Stimulated activated effector memory CD8-positive, alpha-beta T cell treated with anti-CD3 and anti-CD28 coated beads, Interleukin-12 subunit alpha, Interleukin-12 subunit beta, amount 100 ng/mL, for 72 hours (primary cell): ENCODE measurements around the gene EXOC6.

Experiments
- ATAC-seq: fragments of 150-1000 bp; cut with Tn5 transposase; 2 replicates; pipeline ENCODE4 v1.10.0; 2021
- DNase-seq, 2 donors: peaks; one replicate each; pipeline ENCODE4 v3.0.0; 2021 to 2022; ENCODE audit warnings: low spot score in 2 of 2
- H3K27ac Mint-ChIP-seq: one replicate; pipeline ENCODE4 v1.8.0; 2022; ENCODE audit warnings: mild to moderate bottlenecking, mixed read lengths
- H3K36me3 Mint-ChIP-seq: one replicate; pipeline ENCODE4 v1.8.0; 2022; ENCODE audit warnings: mild to moderate bottlenecking, mixed read lengths
- H3K4me1 Mint-ChIP-seq: one replicate; pipeline ENCODE4 v1.8.0; 2022; ENCODE audit warnings: mixed read lengths
- H3K4me3 Mint-ChIP-seq: one replicate; pipeline ENCODE4 v1.8.0; 2022; ENCODE audit warnings: mild to moderate bottlenecking, mixed read lengths
- H3K9me3 Mint-ChIP-seq: one replicate; pipeline ENCODE4 v1.8.0; 2022; ENCODE audit warnings: mixed read lengths

The EXOC6 gene

DNA sequence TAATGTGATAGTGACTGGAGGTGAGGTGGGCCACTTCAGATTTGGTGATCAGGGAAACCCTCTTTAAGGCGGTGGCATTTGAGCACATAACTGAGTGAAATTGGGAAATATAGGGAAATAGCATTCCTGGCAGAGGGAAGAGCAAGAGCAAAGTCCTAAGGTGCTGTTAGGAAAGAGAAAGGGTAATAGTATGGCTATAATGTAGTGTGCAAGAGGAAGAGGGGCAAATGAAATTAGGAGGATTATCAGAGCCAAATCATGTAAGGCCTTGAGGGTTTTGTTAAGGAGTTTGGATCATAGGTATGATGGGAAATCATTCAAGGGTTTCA is 184.5 kb downstream of the EXOC6 start:
- no peak for ATAC-seq
- Mint-ChIP-seq H3K27ac (peak overlapping the region; percentile 0), H3K36me3 (no peaks in the 10 kb centered on the region), H3K9me3 (no peaks in the 10 kb centered on the region), H3K4me3 (no peak overlapping the region), H3K4me1 (no peaks in the 10 kb centered on the region)
- no peak for DNase-seq

DNA sequence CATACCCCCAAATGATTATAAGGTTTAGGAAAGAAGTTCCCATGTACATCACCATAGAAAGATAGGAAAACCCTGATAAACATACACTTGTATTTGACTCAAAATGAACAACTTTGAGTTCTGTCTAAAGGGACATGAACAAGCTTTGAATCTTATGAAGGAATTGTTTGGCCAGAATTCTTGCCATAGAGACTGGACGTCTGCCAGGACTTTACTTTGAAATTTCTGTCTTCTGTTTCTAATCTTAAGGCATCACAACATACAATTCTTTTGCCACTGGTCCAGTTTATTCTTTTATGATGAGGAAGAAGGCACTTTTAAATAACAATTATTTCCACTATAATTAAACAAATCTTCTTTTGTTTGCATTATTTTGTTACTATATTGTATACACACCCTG is 186.1 kb downstream of the EXOC6 start:
- H3K4me1 Mint-ChIP-seq = no peaks in the 10 kb centered on the region
- DNase-seq (no peak), ATAC-seq (no peak)
- no peak overlapping the region for H3K27ac Mint-ChIP-seq
- no peaks in the 10 kb centered on the region for H3K9me3 Mint-ChIP-seq
- no peak overlapping the region for H3K4me3 Mint-ChIP-seq
- no peaks in the 10 kb centered on the region for H3K36me3 Mint-ChIP-seq

DNA sequence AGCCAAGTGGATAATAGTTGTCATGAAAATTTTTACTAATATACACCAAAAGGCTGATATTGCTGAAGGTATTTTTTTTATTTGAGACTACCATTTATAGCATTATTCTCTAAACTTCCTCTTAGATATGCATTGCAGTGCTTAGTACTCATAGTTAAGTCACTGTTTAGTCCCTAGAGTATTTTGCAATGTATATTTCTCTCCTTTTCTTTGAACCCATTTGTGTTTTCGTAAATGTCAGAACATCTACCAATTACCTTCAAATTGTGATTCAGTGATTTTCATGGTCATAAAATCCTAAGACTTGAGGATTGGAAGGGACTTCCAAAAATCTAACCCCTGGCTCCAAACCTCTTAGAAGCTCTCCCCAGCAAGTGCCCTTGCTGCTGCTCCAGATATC is 190.8 kb downstream of the EXOC6 start:
- Mint-ChIP-seq H3K27ac (no peak overlapping the region), H3K4me3 (no peak overlapping the region), H3K4me1 (no peaks in the 10 kb centered on the region), H3K36me3 (no peaks in the 10 kb centered on the region), H3K9me3 (no peaks in the 10 kb centered on the region)
- DNase-seq (no peak), ATAC-seq (no peak)

DNA sequence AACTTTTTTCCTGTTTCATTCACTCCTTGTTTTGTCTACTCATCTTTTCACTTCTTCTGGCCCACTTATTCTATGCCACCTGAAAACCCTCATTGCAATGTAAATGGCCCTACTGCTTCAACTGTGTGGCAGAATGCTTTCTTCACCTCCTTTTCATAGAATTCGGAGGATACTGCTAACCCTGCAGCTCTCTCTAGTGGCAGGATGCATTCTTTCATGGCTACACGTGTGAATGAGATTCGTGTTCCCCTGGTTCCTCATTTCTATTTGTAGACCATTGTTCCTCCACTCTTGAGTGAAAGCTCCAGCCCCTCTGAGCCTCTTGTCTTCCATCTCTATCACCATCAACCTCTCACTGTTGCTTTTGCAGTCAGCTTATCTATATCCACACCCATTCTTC is 191.4 kb downstream of the EXOC6 start:
- no peaks in the 10 kb centered on the region for H3K9me3 Mint-ChIP-seq
- no peak overlapping the region for H3K4me3 Mint-ChIP-seq
- H3K36me3 Mint-ChIP-seq = no peaks in the 10 kb centered on the region
- DNase-seq (no peak), ATAC-seq (no peak)
- no peak overlapping the region for H3K27ac Mint-ChIP-seq
- no peaks in the 10 kb centered on the region for H3K4me1 Mint-ChIP-seq

DNA sequence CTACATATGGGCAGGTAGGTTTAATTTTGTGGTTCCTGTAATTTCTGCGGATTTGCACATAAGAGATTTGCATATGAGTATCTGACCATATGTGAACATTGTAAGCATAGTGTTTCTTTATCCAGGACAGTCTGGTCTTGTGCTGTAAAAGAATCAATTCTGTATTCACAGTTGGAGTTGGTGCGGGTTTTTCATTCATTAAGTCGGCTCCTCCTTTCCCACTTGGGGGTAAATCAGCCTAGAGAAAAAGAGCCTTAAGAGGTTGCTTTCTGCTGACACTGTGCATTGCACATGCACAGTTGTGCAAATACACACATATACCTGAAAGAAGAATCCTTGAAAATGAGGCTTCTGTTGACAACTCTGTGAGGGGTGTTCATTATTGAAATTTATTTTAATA is 206.2 kb downstream of the EXOC6 start:
- H3K9me3 Mint-ChIP-seq = no peaks in the 10 kb centered on the region
- ATAC-seq (no peak), DNase-seq (no peak)
- no peak overlapping the region for H3K27ac Mint-ChIP-seq
- no peaks in the 10 kb centered on the region for H3K4me1 Mint-ChIP-seq
- peaks cover 8% of the 10 kb centered on the region for H3K36me3 Mint-ChIP-seq
- no peak overlapping the region for H3K4me3 Mint-ChIP-seq

DNA sequence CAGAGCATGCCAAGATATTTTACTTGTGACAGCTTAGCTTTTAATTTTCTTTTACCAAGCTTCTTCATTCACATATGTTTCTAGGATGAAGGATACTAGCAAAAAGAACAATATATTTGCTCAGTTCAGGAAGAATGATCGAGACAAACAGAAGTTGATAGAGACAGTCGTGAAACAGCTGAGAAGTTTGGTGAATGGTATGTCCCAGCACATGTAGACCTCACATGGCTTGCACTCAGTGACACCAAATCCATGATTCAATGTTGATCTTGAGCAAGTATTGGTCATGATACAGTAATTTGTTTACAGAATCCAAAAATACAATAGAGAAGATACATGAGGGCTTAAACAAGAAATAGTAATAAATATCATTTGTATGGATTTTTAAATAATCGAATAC is 209.8 kb downstream of the EXOC6 start:
- DNase-seq = no peak
- ATAC-seq = no peak
- H3K9me3 Mint-ChIP-seq = no peaks in the 10 kb centered on the region
- H3K36me3 Mint-ChIP-seq = peaks cover 15% of the 10 kb centered on the region
- peaks cover 20% of the 10 kb centered on the region for H3K4me1 Mint-ChIP-seq
- no peak overlapping the region for H3K27ac Mint-ChIP-seq
- H3K4me3 Mint-ChIP-seq = no peak overlapping the region

DNA sequence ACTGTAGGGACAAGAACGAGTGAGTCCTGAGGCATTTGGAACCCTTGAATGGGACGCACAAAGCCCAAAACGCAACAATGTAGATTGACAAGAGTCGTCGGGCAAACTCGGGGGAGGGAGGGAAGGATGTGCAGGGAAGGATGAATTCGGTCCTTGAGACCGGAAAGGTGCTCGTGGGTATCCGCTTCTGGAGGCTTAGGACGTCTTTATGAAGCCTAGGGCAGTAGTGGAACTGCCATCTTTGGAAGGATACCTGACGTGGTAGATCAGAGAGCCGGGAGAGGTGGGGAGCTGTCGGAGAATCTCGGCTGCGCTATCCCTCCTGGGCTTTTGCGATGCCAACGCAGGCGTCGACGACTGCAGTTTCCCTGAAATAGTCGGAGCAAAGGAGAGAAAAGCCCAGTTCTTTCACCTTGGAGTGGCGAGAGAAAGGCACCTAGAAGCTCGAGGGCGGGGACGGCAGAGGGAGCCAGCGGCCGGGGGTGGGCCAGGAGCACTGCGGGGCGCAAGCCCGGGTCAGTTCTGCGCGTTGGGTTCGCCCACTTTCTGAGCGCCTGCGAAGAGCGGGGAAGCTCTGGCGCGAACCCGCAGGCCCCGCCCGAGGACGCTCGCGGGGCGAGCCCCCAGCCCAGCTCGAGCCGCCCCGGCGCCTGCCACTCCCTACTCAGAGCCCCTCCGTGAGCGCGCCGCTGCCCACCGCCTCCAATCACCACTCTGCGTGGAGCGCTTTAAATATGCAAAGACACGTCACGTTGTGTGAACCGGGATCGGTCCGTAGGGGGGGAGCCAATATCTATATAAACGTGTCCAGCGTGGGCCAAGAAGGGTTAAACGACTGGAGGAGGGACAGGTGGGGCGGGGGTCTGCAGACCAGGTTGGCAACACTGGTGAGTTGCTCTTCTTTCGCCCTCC is 211.9 kb downstream of the EXOC6 start, which contains the start of gene CYP26C1:
CYP26C1 (plus strand) TSS at position 824 of the 912 bp plus-strand sequence. CDS start 466 bp downstream, outside the sequence.
- Mint-ChIP-seq H3K36me3 (peaks cover 15% of the 10 kb centered on the region), H3K4me1 (peaks cover 24% of the 10 kb centered on the region), H3K9me3 (no peaks in the 10 kb centered on the region), H3K4me3 (peak within 1 kb of the TSS; percentile 66), H3K27ac (no peak within 1 kb of the TSS)
- ATAC-seq = no peak
- DNase-seq = peak in 1 of 2 donors; percentile 29

DNA sequence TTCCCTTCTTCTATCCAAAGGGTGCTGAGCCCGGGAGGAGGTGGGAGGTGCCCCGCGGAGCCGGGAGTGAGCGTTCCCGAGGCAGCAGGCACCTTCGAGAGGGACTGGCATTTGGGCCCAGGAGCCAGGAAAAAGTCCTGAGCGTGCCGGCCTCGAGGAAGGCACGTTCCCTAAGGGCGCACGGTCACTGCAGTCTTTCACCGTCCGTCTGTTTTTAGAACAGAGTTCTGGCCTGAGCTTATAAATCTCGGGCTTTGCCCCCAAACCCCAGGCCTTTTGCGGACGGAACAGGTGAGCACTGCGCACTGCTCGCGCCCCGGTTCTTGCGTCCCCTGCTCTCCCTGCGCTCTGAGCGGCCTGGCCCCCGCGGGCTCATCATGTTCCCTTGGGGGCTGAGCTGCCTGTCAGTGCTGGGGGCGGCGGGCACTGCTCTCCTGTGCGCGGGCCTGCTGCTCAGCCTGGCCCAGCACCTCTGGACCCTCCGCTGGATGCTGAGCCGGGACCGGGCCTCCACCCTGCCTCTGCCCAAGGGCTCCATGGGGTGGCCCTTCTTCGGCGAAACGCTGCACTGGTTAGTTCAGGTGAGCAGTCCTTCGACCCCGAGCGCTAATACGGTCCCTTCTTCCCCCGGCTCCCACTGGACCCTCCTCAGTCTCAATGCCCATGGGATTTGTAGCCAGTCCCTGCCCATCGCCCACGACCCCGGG is 212.7 kb downstream of the EXOC6 start:
- ATAC-seq (no peak), DNase-seq (peak in 1 of 2 donors; percentile 47)
- Mint-ChIP-seq H3K9me3 (no peaks in the 10 kb centered on the region), H3K27ac (no peak overlapping the region), H3K4me1 (peaks cover 29% of the 10 kb centered on the region), H3K4me3 (peak overlapping the region; percentile 66), H3K36me3 (peaks cover 15% of the 10 kb centered on the region)

DNA sequence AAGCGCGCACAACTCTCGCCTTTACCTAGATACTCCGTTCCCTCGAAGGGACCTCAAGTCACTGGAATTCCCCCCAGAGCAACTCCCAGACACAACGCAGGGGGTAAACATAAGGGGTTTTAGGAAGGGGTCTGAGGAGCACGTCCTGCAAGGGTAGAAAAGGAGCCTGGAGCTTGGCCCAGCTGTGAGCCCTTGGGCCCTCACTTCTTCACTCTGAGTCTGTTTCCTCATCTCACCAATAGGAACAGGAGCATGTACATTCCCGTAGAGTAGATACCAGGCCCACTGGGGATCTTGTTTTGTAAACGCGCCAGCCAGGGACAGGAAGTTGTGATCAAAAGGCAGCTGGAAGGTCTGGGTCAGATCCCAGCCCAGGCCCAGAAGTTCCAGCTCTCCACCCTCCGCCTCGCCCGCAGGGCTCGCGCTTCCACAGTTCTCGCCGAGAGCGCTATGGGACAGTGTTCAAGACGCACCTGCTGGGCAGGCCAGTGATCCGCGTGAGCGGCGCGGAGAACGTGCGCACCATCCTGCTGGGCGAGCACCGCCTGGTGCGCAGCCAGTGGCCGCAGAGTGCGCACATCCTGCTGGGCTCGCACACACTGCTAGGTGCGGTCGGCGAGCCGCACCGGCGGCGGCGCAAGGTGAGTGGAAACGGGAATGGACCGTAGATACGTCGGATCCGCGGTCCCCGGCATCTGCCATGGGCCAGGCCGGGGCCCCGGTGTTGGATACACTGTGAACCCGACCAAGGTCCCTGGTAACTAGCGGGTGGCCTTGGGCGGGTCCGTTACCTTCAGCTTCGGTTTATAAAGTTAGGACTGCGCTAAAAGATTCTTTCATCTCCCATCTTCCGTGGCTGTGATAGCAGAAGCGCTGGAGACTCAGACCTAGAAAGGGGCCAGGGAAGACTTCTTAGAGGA is 213.5 kb downstream of the EXOC6 start:
- H3K36me3 Mint-ChIP-seq = peaks cover 17% of the 10 kb centered on the region
- peak; percentile 40 for ATAC-seq
- H3K9me3 Mint-ChIP-seq = no peaks in the 10 kb centered on the region
- no peak overlapping the region for H3K27ac Mint-ChIP-seq
- DNase-seq = peak in 1 of 2 donors; percentile 58
- peak overlapping the region; percentile 66 for H3K4me3 Mint-ChIP-seq
- peaks cover 29% of the 10 kb centered on the region for H3K4me1 Mint-ChIP-seq

DNA sequence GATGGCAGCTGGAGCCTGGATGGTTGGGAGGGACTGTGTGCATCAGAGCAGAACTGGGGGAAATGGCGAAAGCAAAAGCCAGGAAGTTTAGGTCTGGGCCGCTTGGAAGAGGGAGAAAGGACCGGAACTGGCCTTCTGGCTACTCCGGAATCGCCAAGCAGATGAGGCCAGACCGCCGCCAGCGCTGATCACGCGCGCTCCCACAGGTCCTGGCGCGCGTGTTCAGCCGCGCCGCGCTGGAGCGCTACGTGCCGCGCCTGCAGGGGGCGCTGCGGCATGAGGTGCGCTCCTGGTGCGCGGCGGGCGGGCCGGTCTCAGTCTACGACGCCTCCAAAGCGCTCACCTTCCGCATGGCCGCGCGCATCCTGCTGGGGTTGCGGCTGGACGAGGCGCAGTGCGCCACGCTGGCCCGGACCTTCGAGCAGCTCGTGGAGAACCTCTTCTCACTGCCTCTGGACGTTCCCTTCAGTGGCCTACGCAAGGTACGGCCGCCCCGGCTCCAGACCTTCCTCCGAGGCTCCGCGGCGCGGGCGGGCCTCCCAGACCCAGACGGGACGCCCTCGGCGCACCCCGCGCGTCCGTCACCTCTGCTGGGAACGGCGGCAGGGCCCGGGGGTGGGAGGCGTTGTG is 214.3 kb downstream of the EXOC6 start:
- DNase-seq = peak in 1 of 2 donors; percentile 68

DNA sequence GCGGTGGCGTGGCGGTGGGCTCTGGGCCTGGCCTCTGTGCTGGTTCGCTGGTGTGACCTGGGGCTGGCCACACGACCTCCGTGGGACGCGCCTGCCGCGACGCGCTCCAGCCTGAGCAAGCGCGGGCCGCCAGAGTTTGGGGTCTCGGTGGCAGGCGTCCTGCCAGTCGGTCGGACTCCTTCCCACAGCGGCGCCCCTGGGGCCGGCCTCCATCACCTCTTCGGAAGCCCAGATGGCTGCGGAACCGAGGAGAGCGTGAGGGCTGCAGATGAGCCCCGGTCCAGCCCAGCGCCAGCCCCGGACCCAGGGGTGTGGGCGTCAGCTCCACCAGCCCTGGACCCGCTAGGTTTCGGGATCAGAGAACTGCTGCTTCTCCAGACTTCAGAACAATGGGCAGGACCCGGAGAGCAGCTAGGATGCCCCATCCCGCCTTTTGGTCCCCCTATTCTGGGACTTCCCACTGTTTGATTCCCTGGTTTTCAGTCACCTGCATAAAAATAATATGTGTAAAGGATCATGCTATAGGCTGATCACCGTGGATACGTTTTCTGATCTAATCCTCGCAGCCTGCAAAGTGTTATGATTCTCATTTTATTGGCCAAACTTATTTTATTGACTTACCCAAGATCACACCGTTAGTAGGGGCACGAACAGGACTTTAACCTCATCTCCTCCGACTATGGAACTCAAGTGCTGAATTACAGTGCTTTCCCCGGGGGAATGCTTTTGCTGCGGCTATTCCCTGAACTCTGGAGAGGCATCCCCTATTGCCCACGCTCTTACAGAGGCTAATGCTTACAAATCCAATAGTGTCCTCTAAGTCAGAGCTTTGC is 215.0 kb downstream of the EXOC6 start:
- Mint-ChIP-seq H3K9me3 (no peaks in the 10 kb centered on the region), H3K4me3 (peak overlapping the region; percentile 66), H3K36me3 (peaks cover 15% of the 10 kb centered on the region), H3K27ac (no peak overlapping the region), H3K4me1 (peaks cover 30% of the 10 kb centered on the region)
- DNase-seq = peak in 1 of 2 donors; percentile 48
- no peak for ATAC-seq

More for the DNA sequence above, 214.3 kb downstream of the EXOC6 start:
- peaks cover 29% of the 10 kb centered on the region for H3K4me1 Mint-ChIP-seq
- H3K4me3 Mint-ChIP-seq = peak overlapping the region; percentile 66
- ATAC-seq = peak; percentile 76
- H3K9me3 Mint-ChIP-seq = no peaks in the 10 kb centered on the region
- no peak overlapping the region for H3K27ac Mint-ChIP-seq
- H3K36me3 Mint-ChIP-seq = peaks cover 20% of the 10 kb centered on the region

DNA sequence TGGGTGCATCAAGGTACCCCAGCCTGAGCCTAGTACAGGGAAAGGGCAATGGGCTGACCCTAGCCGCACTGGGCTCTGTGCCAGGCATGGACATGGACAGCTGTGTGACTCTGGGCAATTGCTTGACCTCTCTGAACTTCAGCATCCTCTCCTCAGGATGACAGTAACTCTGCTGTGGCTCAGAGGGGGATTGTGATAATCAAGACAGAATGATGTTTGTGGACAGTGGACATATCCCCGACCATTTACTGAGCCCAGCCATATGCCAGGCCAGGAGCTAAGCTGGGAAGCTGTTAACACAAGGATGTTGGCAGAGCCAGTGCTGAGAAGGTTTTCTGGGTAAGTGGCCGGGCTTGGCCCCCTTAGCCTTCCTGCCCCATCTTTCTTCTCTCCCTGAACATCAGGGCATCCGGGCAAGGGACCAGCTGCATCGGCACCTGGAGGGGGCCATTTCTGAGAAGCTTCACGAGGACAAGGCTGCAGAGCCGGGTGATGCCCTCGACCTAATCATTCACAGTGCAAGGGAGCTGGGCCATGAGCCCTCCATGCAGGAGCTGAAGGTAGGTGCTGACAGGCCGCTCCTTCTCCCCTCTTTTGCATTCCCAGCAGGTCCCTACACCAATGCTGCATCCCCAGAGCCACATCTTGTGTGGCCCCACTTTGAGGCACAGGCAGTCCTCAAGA is 215.8 kb downstream of the EXOC6 start:
- Mint-ChIP-seq H3K4me3 (peak overlapping the region; percentile 33), H3K36me3 (peaks cover 15% of the 10 kb centered on the region)
- peak in 1 of 2 donors; percentile 48 for DNase-seq

DNA sequence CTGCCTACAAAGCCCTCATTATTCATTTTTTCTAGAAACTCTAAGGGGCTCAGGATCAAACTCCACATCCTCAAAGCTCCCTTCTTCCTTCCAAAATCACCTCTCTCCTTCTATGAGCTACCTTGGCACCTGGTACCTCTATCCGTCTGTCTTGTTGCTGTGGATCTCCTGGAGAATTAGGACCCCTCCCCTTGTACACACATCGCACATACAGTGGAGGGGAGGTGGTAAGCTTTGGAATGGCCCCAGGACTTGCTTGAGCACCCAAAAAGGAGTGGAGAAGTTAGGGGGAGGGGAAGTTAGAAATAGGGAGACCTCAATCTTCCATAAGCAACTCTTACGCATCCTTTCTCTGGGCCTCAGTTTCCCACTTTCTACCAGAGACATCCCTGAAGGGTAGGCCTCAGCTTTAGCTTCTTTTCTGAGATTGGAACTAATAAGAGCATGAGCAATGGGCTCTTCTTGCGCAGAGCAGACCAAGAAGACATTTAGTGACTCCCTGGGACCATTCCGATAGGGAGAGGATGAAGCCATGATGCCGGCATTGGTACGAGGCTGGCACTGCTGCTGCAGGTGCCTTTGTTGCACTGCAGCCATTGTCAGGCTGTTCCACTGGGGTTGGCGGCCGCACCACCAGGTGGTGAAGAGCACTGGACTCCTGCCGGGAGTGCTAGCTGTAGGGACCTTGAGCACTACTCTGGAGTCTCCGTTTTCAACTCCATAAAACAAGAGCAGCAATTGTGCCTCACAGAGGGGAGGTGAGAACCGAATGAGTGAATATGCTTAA is 216.7 kb downstream of the EXOC6 start:
- H3K4me3 Mint-ChIP-seq = no peak overlapping the region
- H3K4me1 Mint-ChIP-seq = peaks cover 32% of the 10 kb centered on the region
- no peak overlapping the region for H3K27ac Mint-ChIP-seq
- no peaks in the 10 kb centered on the region for H3K9me3 Mint-ChIP-seq
- ATAC-seq = no peak
- H3K36me3 Mint-ChIP-seq = peaks cover 5% of the 10 kb centered on the region
- peak in 1 of 2 donors; percentile 50 for DNase-seq

More for the DNA sequence above, 215.8 kb downstream of the EXOC6 start:
- no peak for ATAC-seq
- peaks cover 36% of the 10 kb centered on the region for H3K4me1 Mint-ChIP-seq
- no peak overlapping the region for H3K27ac Mint-ChIP-seq
- no peaks in the 10 kb centered on the region for H3K9me3 Mint-ChIP-seq
